GM21576 (cell line): ENCODE data around the gene HCLS1.
"Not testable (repeated sequence)": the region's sequence is repeated elsewhere in the genome, so short reads cannot be mapped to it uniquely, and the experiment has no call there.

ENCODE experiments used
- ATAC-seq: cut with Tn5 transposase; IDR thresholded peaks from one replicate; pipeline ENCODE4 v1.9.1; 2021; ENCODE audit warnings: mild to moderate bottlenecking, moderate library complexity; ENCODE audit not compliant: unreplicated experiment

The HCLS1 gene, protein sequence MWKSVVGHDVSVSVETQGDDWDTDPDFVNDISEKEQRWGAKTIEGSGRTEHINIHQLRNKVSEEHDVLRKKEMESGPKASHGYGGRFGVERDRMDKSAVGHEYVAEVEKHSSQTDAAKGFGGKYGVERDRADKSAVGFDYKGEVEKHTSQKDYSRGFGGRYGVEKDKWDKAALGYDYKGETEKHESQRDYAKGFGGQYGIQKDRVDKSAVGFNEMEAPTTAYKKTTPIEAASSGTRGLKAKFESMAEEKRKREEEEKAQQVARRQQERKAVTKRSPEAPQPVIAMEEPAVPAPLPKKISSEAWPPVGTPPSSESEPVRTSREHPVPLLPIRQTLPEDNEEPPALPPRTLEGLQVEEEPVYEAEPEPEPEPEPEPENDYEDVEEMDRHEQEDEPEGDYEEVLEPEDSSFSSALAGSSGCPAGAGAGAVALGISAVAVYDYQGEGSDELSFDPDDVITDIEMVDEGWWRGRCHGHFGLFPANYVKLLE

DNA sequence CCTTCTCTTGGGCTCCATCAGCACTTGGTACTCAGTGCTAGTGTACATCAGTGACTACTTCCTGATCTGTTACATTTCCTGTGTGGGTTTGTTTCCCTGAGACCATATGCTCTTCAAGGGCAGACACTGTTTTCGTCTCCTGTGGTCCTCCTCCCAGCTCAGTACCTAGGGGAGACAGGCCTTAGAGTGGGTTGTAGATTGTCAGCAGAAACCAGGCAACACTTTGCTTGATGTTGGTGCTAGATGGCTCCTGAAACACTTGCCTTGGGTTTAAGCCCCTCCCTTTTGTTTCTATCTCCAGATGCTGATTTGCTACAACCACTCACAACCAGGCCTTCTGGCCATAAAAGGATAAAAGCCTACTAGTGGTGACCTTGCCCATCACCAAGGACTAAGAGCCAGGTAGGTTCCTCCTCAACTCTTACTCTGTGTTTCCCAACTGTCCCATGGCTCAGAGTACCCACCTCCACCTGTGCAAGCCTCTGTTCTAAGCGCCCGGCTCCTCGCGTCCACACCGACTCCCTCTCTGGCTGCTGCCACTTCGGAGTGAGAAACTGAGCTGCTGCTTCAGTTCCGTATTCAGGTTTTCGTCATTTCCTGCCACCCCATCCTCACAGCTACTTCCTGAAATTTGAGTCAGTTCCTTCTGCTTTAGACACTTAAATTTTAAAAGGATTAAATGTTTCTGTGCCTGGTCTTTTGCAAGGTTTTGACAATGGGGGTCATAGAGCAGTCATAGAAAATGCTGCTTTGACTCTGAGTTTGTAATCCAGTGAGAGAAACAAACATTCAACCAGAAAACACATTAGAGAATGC is at the start of gene HCLS1:
Gene HCLS1 (minus strand): TSS at position 548 of the 816 bp plus-strand sequence. CDS start 2,556 bp downstream, outside the sequence.
- peak; percentile 77 for ATAC-seq

GRCh38 chr3:121710347-121710746 is 49.6 kb upstream of the HCLS1 start:
- no peak for ATAC-seq

GRCh38 chr3:121707531-121708273 is 47.0 kb upstream of the HCLS1 start:
- ATAC-seq = no peak

GRCh38 chr3:121705541-121705940 is 44.8 kb upstream of the HCLS1 start:
- no peak for ATAC-seq

- ATAC-seq = no peak
Observed at GRCh38 chr3:121703973-121704372, 43.3 kb upstream of the HCLS1 start.

DNA sequence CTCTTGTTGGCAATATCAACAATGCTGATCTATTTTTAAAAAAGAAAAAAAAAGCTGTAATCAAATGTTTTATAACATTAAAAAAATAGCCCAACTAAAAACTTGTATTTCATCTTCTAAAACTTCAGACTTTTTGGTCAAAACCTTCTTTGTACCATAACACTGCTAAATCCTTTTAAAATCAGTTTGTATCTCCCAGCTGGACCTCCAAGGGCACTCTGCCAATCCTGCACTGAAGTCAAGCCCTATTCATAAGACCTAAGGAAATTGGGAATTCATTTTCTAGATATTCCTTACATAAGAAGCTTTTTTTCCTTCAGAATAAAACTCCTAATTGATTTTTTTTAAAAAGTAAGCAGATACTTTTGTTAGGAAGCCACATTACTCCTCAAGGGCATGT is 38.2 kb upstream of the HCLS1 start:
- ATAC-seq = no peak

DNA sequence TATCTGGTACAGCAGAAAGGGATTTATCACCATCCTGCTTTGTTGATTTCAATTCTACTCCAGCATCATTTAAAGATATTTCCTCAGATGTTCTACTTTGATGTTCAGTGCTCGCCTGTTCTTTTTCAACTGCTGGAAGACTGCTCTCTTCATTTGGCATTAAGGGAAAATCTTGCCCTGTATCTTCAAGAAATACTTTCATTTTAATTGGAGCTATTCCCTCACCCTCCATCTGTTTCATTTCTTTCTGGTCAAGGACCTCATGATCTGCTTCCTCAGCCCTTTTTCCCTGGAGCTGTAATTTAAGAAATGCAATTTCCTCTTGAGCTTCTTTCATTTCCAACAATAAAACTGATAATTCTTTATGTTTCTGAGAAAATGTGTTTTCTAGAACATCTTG is 37.8 kb upstream of the HCLS1 start:
- no peak for ATAC-seq

DNA sequence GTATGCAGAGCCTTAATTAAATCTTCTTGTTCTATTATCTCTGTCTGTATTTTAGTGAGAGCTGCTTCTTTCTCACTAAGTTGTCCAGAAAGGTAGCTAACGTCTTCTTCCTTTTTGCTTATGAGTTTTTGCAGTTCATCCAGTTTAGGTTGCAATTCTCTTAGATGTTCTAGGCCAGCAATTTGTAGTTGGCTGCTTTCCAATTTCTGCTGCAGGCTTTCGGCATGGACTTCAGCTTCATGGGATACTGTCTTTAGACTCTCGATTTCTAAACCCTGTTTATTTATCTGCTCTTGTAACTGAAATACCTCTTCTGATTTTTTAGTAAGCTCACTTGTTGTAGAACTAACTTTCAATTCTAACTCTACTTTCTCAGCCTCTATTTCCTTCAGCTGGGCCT is 35.5 kb upstream of the HCLS1 start:
- ATAC-seq = no peak

- no peak for ATAC-seq
Observed at GRCh38 chr3:121692010-121692699, 31.5 kb upstream of the HCLS1 start.

DNA sequence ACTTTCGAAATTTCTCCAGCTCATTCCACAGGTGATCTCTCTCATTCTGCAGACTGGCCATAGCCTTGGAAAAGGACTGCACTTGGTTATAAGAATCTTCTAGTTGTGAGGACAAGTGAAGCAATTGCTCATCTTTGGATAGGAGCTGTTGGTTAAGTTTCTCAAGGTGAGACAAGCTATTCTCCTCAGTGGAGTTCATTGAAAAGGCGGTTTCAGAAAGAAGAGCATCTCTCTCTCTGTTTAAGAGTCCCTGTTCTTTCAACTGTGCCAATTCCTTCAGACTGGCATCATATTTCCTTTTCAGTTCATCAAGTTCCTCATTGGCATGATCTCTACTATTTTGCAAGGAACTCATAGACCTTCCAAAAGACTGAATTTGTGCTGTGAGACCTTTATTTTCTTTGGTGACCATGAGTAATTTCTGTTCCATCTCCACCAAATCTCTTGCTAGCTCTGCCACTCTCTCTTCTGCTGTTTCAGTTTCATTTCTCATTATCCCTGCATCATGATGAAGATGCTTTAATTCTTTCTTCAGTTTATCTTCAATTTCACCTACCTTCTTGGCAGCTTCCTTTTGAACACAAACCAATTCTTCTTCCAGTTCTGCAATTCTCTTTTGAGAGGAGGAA is 30.2 kb upstream of the HCLS1 start:
- peak; percentile 64 for ATAC-seq

DNA sequence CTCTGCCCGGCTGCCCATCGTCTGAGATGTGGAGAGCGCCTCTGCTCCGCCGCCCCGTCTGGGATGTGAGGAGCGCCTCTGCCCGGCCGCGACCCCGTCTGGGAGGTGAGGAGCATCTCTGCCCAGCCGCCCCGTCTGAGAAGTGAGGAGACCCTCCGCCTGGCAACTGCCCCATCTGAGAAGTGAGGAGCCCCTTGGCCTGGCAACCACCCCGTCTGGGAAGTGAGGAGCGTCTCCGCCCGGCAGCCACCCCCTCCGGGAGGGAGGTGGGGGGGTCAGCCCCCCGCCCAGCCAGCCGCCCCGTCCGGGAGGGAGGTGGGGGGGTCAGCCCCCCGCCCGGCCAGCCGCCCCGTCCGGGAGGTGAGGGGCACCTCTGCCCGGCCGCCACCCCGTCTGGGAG is 28.0 kb upstream of the HCLS1 start:
- ATAC-seq = not testable (repeated sequence)

DNA sequence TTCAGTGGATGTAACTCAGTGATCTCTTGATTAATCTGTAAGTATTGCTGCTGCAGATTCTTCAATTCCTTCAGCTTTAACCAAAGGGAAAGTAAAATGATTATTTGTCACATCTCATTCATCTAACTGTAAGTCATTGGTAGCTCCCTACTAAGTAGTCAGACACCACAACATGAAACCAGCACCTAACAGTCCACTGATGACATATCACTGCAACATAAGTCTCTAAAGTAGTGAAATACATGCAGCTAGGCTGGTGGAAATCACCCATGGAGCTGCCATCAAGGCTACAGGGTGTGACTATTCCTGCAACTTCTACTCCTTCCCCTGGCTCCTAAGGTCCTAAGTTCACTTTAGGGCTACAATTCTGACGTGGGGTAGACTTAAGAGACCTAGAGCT is 21.1 kb upstream of the HCLS1 start:
- no peak for ATAC-seq

DNA sequence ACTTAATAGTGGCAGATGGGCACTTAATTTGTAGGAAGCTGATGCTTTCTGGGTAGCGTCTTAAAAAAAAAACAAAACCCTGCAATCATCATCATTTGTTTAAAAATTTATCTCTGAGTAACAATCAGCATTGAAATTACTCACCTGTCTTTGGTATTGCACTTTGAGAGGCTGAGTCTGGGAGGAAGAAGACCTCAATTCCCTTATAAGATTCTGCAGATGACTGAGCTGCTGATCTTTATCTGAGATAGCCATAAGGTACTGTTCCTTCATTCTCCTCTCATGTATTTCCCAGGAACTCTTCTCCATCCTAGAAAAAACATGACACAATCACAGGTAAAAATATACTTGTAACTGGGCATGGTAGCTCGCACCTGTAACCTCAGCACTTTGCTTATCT is 16.4 kb upstream of the HCLS1 start:
- ATAC-seq = no peak

GRCh38 chr3:121670676-121671075 is 10.0 kb upstream of the HCLS1 start:
- no peak for ATAC-seq

DNA sequence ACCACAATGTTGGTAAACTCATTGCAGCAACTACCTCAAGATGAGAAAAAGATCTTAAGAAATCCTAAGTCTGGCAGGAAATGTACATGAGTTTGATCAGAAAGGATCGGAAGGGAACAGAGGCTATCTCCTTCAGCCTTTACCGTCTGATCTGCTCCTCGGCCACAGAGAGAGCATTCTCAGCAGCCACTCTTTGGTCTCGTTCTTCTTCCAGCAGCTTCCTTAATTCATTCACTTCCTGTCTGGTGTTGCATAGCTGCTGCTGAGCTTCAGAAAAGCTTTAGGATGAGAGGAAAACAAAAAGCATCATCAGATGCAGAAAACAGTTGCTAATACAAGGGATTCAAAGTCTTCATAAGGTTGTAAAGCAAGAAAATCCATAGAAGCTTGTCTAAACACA is 6.6 kb upstream of the HCLS1 start:
- ATAC-seq = no peak

DNA sequence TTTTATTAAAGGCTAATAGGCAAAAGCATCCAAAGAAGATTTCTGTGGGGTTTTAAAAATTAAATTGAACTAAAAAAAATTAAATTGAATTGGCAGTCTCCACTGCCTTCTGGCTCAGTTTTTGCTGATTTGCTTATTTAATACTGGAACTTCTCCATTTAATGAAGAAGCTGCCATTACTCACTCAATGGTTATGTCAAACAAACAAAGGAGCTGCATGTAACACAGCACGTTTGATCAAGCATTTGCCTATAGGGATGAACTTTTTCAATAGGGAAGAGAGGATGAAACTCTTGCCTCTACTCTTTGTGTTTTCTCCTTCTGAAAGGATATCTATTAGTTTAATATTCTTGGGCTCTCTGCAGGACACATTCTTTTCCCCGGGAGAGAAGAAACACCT is 4.8 kb upstream of the HCLS1 start:
- ATAC-seq = no peak

- no peak for ATAC-seq
Observed at GRCh38 chr3:121663171-121663847, 2.6 kb upstream of the HCLS1 start.

- ATAC-seq = no peak
Observed at GRCh38 chr3:121662742-121663141, 2.0 kb upstream of the HCLS1 start.

- no peak for ATAC-seq
Observed at GRCh38 chr3:121661376-121661775, 673 bp upstream of the HCLS1 start.

- ATAC-seq = no peak
Observed at GRCh38 chr3:121659586-121659985, 1.1 kb downstream of the HCLS1 start.
